Fibroblast of villous mesenchyme (primary cell): ENCODE data around the gene IL17B. TPM values are rescaled to one million over a fixed set of nuclear protein-coding genes. Genes with fewer than 3 reads are reported as not detected.

Experiments
- DNase-seq: peaks from one replicate; pipeline ENCODE4 v3.0.0-alpha.2; 2010; ENCODE audit warnings: low read depth
- H3K4me3 ChIP-seq: 2 replicates; pipeline ENCODE4 v1.5.1; 2011; ENCODE audit warnings: low read depth, mild to moderate bottlenecking, low read length
- total RNA-seq: library from RNA; depleted of rRNA; stranded (reverse); fragments of >200 nt; gene quantifications from 2 replicates; pipeline ENCODE4 v1.2.3, GENCODE V29; 2012
- TF ChIP-seq, protein P1 (sequence below): IDR thresholded peaks from 2 replicates; pipeline ENCODE4 v1.5.1; 2012; ENCODE audit warnings: low read depth, mild to moderate bottlenecking, low read length; ENCODE audit not compliant: insufficient read depth

IL17B gene
- total RNA-seq, 1 donor, result not detected

- TF ChIP-seq, protein P1, sequence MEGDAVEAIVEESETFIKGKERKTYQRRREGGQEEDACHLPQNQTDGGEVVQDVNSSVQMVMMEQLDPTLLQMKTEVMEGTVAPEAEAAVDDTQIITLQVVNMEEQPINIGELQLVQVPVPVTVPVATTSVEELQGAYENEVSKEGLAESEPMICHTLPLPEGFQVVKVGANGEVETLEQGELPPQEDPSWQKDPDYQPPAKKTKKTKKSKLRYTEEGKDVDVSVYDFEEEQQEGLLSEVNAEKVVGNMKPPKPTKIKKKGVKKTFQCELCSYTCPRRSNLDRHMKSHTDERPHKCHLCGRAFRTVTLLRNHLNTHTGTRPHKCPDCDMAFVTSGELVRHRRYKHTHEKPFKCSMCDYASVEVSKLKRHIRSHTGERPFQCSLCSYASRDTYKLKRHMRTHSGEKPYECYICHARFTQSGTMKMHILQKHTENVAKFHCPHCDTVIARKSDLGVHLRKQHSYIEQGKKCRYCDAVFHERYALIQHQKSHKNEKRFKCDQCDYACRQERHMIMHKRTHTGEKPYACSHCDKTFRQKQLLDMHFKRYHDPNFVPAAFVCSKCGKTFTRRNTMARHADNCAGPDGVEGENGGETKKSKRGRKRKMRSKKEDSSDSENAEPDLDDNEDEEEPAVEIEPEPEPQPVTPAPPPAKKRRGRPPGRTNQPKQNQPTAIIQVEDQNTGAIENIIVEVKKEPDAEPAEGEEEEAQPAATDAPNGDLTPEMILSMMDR, result no peak
- peak overlapping the region; percentile 49 for H3K4me3 ChIP-seq
- peak; percentile 89 for DNase-seq
Measured at GRCh38 chr5:149423794-149424268, 44.7 kb upstream of the IL17B start.

- peak overlapping the region; percentile 49 for H3K4me3 ChIP-seq
- DNase-seq, result peak; percentile 69
- TF ChIP-seq, protein P1, result no peak
Measured at GRCh38 chr5:149423049-149423793, 44.1 kb upstream of the IL17B start.

DNA sequence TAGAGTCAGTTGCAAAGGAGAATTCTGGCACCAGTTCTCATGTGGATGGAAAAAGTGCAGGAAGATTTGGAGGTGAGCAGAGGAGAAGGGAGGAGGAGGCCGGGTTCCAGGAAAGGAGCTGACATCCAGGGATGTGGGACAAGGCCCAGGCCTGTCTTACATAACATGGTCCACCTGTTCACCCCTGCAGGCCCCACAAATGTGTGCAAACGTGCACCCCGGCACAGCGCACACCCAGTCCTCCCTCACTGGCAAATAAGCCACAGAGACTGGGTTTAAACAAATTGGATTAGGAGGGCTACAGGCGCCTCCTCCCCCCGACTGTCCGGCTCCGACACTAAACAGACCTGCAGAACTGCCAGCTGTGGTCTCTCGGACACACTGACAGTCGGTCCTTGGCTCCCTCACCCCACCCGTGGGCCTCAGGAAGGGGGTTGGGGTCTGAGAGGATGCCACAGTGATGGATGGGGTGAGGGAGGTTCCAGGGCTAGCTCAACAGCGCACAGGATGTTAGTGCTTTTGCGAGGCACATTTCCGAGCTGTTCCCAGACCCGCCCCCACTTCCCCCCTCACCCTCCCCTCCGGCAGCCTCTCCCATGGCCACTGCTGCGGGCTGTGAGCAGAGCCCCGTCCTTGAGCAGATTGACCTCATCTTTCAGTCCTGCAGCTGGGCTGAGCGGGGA is 43.4 kb upstream of the IL17B start:
- peak overlapping the region; percentile 25 for H3K4me3 ChIP-seq
- TF ChIP-seq, protein P1, result no peak
- peak; percentile 99 for DNase-seq

DNA sequence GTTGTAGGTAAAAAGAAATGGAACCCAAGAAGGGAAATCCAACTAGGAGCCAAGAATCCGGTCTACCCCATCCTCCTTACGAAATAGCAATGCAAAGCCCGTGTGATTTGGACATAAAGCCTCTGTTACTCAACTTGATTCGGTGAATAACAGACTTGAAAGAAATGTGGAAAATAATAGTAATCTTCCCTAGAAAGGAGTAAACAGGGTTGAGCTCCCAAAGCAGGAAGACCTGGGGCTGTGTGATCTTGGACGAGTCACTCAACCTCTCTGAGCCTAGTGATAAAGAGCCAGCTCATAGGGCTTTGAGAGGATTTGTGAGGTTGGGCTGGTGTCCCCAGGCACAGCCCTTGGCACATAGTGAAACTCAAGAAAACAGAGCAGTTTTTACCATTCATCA is 42.7 kb upstream of the IL17B start:
- TF ChIP-seq, protein P1, result no peak
- no peak overlapping the region for H3K4me3 ChIP-seq
- peak; percentile 87 for DNase-seq

DNA sequence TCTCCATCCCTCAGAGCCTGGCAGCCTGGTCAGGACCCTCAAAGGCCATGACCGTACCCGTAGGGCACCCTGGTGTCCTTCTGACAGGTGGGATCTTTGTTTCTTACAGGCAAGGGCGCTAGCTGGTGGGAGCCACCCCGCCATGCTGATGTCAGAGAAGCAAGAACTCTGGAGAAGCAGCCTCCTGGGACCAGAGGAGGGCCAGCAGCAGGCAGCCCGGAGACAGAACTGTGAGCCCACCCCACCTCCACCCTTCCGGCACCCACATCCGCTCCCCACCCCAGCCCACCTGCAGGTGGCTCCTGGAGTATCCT is 42.2 kb upstream of the IL17B start:
- peak; percentile 28 for DNase-seq
- TF ChIP-seq, protein P1, result no peak
- H3K4me3 ChIP-seq, result no peak overlapping the region

DNA sequence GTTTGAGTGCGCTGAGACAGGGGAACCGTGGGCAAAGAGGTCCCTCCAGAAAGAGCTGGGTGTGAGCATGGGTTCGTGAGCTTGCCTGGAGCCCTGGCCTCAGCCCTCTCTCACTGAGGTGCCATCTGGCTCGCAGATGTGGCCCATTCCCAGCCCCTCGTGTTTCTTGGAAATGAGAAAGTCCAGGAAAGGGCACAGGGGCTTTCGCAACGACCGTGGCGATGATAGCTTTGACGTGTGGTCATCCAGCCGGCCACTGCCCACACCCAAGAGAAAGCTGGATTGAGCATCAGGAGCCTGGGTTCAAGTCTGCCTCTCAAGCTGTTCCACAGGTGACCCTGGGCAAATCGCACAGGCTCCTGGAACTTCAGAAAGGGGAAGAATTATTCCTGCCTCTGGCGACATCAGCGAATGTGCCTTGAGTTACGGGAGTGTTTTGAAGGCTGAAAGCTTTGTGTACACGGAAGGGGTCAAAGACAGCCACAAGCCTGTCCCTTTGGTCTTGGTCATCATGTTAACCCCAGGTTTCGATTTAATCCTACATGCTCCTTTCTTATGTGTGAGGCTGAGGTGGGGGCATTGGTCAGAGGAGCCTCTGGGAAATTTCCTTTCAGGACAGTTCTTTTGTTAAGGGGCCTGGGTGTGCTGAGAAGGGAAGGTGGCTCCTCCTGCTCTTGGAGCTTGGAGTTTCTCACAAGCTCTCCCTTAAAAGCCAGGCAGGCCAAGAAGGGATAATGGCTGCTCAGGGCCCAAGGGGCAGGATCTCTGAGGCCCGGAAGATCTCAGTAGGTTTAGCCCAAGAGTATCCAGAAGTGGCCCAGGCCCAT is 41.7 kb upstream of the IL17B start:
- no peak overlapping the region for H3K4me3 ChIP-seq
- TF ChIP-seq, protein P1, result no peak
- DNase-seq, result peak; percentile 99
